Fibroblast of lung (primary cell): Measurements from ENCODE around the gene SLC26A8. TPM values are rescaled to one million over a fixed set of nuclear protein-coding genes. Genes with fewer than 3 reads are reported as not detected.
A peak's percentile ranks its signal among the peaks of the same experiment; 100 is the strongest.

Experiments
- DNase-seq, 2 donors: peaks; one replicate each; pipeline versions ENCODE4 v3.0.0 to v3.0.0-alpha.2; 2010; ENCODE audit warnings: low read depth in 2 of 2
- H2AFZ ChIP-seq: 2 replicates; pipeline ENCODE4 v1.5.1; 2012; ENCODE audit warnings: low read length, control low read depth, inconsistent platforms
- H3K27ac ChIP-seq: 2 replicates; pipeline ENCODE4 v1.5.1; 2011; ENCODE audit warnings: low read length, control low read depth; ENCODE audit not compliant: insufficient read depth
- H3K27me3 ChIP-seq: 2 replicates; pipeline ENCODE4 v1.5.1; 2011; ENCODE audit warnings: mild to moderate bottlenecking, low read length; ENCODE audit not compliant: control insufficient read depth, insufficient read depth
- H3K36me3 ChIP-seq: 2 replicates; pipeline ENCODE4 v1.5.1; 2011; ENCODE audit warnings: low read length; ENCODE audit not compliant: control insufficient read depth, insufficient read depth
- H3K4me1 ChIP-seq: 2 replicates; pipeline ENCODE4 v1.5.1; 2011; ENCODE audit warnings: low read length; ENCODE audit not compliant: control insufficient read depth, insufficient read depth; ENCODE audit errors: extremely low read depth
- H3K4me2 ChIP-seq: 2 replicates; pipeline ENCODE4 v1.5.1; 2011; ENCODE audit warnings: low read length, control low read depth; ENCODE audit not compliant: insufficient read depth; ENCODE audit errors: extremely low read depth
- H3K4me3 ChIP-seq, 4 experiments: fragments of 200-600 bp in 1 of 4; sonication (generic) in 1 of 4; replicated peaks in 1 of 4; 2 replicates each; pipeline ENCODE4 v1.5.1; 2011 to 2016; ENCODE audit warnings: low read length in 4 of 4, low read depth in 3 of 4, mild to moderate bottlenecking in 3 of 4, control low read depth in 2 of 4, inconsistent platforms in 1 of 4, mixed read lengths in 1 of 4; ENCODE audit not compliant: insufficient read depth in 1 of 4; ENCODE audit errors: control extremely low read depth in 1 of 4
- H3K79me2 ChIP-seq: 2 replicates; pipeline ENCODE4 v1.5.1; 2012; ENCODE audit warnings: mild to moderate bottlenecking, low read length, inconsistent platforms; ENCODE audit not compliant: control insufficient read depth, insufficient read depth
- H3K9ac ChIP-seq: 2 replicates; pipeline ENCODE4 v1.5.1; 2011; ENCODE audit warnings: mild to moderate bottlenecking, low read length, control low read depth; ENCODE audit not compliant: insufficient read depth
- H3K9me3 ChIP-seq: 2 replicates; pipeline ENCODE4 v1.5.1; 2012; ENCODE audit warnings: low read depth, low read length; ENCODE audit not compliant: control insufficient read depth, insufficient read depth
- H4K20me1 ChIP-seq: 2 replicates; pipeline ENCODE4 v1.5.1; 2011; ENCODE audit warnings: low read length; ENCODE audit not compliant: control insufficient read depth, insufficient read depth; ENCODE audit errors: extremely low read depth
- EZH2 ChIP-seq: IDR thresholded peaks from 2 replicates; pipeline ENCODE4 v1.5.1; 2012; ENCODE audit warnings: low read length, control low read depth, mild to moderate bottlenecking; ENCODE audit errors: missing control alignments
- polyA plus RNA-seq, 2 donors: library from polyadenylated mRNA; depleted of rRNA in 1 of 2; stranded (reverse) in 1 of 2; unstranded in 1 of 2; fragments of >200 nt; gene quantifications; 2 replicates each; pipeline ENCODE4 v1.2.1, GENCODE V29; 2011 to 2012; ENCODE audit warnings: missing spikeins in 1 of 2
- total RNA-seq: library from RNA; depleted of rRNA; stranded (reverse); fragments of >200 nt; gene quantifications from 2 replicates; pipeline ENCODE4 v1.2.1, GENCODE V29; 2014
- TF ChIP-seq, protein P1 (sequence below), 2 donors: IDR thresholded peaks in 1 of 2; conservative IDR thresholded peaks in 1 of 2; 1 replicate in 1 of 2; 2 replicates in 1 of 2; pipeline ENCODE4 v1.5.1; 2011 to 2012; ENCODE audit warnings: low read length in 2 of 2, control low read depth in 1 of 2, inconsistent platforms in 1 of 2, low read depth in 1 of 2, mild to moderate bottlenecking in 1 of 2

SLC26A8 gene
- total and polyA plus RNA-seq, 2 donors (not counting 1 experiment from before 2014, with no cell fraction given), result not detected

DNA sequence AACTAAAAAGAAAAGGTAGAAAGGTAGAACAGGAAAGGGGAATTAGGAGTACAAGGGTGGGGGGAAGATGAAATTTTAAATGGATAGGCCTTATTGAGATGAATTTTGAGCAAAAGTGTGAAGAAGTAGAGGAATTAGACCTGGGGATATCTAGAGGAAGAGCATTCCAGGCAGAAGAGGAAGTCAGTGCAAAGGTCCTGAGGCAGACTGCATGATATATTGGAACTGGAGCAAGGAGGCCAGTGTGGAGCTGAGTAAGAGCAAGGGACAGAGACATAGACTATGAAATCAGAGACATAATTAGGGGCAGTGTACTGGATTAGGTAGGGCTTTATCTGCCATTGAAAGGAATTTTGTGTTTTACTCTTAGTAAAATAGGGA, 43.6 kb upstream of the SLC26A8 start:
- no peak for DNase-seq

DNA sequence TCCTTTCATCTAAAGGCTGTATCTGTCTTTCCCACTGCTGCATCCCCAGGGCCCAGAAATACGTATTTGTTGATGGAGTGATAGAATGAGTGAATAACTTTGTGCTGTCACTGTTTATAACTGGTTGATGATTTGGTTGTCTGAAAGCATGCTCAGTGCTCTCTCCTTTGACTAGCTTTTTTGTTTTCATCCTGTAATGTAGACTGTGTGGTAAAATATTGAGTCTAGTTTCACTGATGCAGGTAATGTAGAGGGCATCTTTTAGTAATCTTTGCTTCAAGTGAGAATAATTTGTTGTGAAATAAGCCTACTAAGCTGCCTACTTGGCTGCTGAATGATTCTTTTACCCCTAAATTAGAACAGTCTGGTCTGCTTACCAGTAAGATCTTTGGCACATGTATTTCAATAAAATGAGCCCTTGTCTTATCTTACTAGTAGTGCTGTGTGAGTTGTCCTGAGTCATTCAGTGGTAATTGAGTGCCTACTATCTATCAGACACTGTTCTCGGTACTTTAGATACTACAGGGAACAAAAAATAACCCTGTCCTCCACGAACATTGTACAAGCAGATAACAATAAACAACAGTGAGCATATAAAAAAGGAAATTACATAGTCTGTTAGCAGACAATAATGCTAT, 43.1 kb upstream of the SLC26A8 start:
- H3K27ac ChIP-seq, result no peak overlapping the region
- no peak overlapping the region for H3K4me2 ChIP-seq
- H3K79me2 ChIP-seq, result peaks cover 54% of the 10 kb centered on the region
- no peak overlapping the region for H2AFZ ChIP-seq
- no peaks in the 10 kb centered on the region for H3K36me3 ChIP-seq
- no peak overlapping the region for H3K9ac ChIP-seq
- peak in 1 of 2 donors; percentile 63 for DNase-seq
- TF ChIP-seq, protein P1, sequence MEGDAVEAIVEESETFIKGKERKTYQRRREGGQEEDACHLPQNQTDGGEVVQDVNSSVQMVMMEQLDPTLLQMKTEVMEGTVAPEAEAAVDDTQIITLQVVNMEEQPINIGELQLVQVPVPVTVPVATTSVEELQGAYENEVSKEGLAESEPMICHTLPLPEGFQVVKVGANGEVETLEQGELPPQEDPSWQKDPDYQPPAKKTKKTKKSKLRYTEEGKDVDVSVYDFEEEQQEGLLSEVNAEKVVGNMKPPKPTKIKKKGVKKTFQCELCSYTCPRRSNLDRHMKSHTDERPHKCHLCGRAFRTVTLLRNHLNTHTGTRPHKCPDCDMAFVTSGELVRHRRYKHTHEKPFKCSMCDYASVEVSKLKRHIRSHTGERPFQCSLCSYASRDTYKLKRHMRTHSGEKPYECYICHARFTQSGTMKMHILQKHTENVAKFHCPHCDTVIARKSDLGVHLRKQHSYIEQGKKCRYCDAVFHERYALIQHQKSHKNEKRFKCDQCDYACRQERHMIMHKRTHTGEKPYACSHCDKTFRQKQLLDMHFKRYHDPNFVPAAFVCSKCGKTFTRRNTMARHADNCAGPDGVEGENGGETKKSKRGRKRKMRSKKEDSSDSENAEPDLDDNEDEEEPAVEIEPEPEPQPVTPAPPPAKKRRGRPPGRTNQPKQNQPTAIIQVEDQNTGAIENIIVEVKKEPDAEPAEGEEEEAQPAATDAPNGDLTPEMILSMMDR (conservative IDR thresholded peaks at IDR 0.05 in 1 of 2, IDR thresholded peaks at IDR 0.05 in 1 of 2; ENCODE audit: low read depth in 1 of 2, low read length in 2 of 2), result no peak
- no peak for TF ChIP-seq EZH2
- H3K27me3 ChIP-seq, result no peaks in the 10 kb centered on the region
- H3K4me3 ChIP-seq, result no peak overlapping the region
- no peaks in the 10 kb centered on the region for H3K4me1 ChIP-seq
- H4K20me1 ChIP-seq, result no peaks in the 10 kb centered on the region
- H3K9me3 ChIP-seq, result no peaks in the 10 kb centered on the region

More for the DNA sequence above, 43.6 kb upstream of the SLC26A8 start:
- Histone ChIP-seq H3K4me2 (no peak overlapping the region), H3K27me3 (no peaks in the 10 kb centered on the region), H3K9me3 (no peaks in the 10 kb centered on the region), H3K27ac (no peak overlapping the region), H4K20me1 (no peaks in the 10 kb centered on the region), H3K4me3 (no peak overlapping the region), H3K9ac (no peak overlapping the region), H2AFZ (no peak overlapping the region), H3K4me1 (no peaks in the 10 kb centered on the region), H3K79me2 (peaks cover 51% of the 10 kb centered on the region), H3K36me3 (no peaks in the 10 kb centered on the region)
- TF ChIP-seq, protein P1 (conservative IDR thresholded peaks at IDR 0.05 in 1 of 2, IDR thresholded peaks at IDR 0.05 in 1 of 2; ENCODE audit: low read depth in 1 of 2, low read length in 2 of 2), result no peak
- TF ChIP-seq EZH2, result no peak

DNA sequence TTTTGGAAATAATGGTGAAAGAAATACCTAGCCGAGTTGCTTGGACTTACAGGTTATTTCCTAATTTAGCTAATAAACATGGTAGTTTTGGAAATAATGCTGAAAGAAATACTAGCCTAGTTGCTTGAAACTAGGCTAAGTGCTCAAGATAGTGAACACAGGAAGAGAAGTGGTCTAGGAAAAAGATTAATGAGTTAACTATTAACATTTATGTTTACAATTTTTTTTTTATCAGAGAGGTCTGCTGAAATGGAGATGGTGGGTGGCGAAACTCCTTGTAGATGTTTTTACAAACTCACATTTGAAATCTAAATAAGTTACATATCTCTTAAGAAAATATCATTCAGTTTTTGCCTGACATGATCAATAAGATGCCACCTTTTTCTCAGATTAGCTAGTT, 42.4 kb upstream of the SLC26A8 start:
- no peaks in the 10 kb centered on the region for H3K27me3 ChIP-seq
- DNase-seq, result no peak
- H3K4me3 ChIP-seq, result no peak overlapping the region
- H3K79me2 ChIP-seq, result peaks cover 58% of the 10 kb centered on the region
- no peak overlapping the region for H3K9ac ChIP-seq
- TF ChIP-seq EZH2, result no peak
- TF ChIP-seq, protein P1 (conservative IDR thresholded peaks at IDR 0.05 in 1 of 2, IDR thresholded peaks at IDR 0.05 in 1 of 2; ENCODE audit: low read depth in 1 of 2, low read length in 2 of 2), result no peak
- no peaks in the 10 kb centered on the region for H3K9me3 ChIP-seq
- H2AFZ ChIP-seq, result no peak overlapping the region
- H3K4me2 ChIP-seq, result no peak overlapping the region
- no peaks in the 10 kb centered on the region for H4K20me1 ChIP-seq
- H3K4me1 ChIP-seq, result no peaks in the 10 kb centered on the region
- no peaks in the 10 kb centered on the region for H3K36me3 ChIP-seq
- no peak overlapping the region for H3K27ac ChIP-seq
